ENCODE results near the gene OTOP1.
"Not testable (repeated sequence)": the region's sequence is repeated elsewhere in the genome, so short reads cannot be mapped to it uniquely, and the experiment has no call there.

- TF ChIP-seq CTCF, POLR2A, EP300 (IDR thresholded peaks at IDR 0.05): not testable (repeated sequence)
These were observed 12.8 kb upstream of the OTOP1 start for GRCh38 chr4:4239551-4239950.
